Measurements from ENCODE around the gene ATXN1. TPM values are rescaled to one million over a fixed set of nuclear protein-coding genes. Genes with fewer than 3 reads are reported as not detected.

The ATXN1 gene
- total RNA-seq, 1 donor from 2014 or later: 107 TPM

DNA sequence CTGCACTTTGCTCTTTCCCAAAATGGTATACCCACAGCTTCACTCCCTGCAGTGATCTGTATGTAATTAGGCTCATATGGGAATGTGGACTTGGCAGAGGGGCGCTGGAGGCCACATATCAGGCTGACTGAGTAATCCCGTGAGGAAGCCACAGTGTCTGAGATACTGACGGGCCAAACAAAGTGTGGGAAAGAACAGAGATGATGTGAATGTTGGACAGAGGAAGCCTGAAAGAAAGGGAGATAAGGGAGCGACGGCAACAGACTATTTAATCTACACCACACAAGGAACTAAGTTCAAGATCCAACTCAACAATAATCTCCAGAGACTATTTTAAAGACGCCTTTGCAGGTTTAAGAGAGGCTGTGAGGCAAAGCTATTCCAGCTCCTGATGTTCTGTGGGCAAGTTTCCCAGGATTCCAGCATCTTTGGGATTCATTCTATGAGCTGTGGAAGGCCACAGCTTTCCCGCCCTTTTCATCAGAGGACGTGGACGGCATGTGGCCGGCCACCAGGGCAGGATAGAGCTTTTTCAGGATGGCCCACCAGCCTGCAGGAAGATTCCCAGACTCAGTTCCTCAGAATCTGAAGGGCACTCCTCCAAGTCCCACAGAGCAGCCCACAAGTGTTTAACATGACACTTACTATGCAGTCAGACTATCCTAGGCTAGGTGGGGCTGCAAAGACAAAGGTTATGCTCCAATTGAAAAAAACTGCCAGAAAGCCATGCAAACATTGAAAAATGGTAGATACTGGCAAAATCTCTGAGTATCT lies 237.5 kb downstream of the ATXN1 start:
- peaks cover 51% of the 10 kb centered on the region for H3K4me1 Mint-ChIP-seq (ENCODE audit: low read depth)
- intact Hi-C loops (cut with micrococcal nuclease): loop anchor here (1.0 kb wide), 2 partner anchors 10 to 11 kb away; no protein-coding TSS in a partner anchor
- DNase-seq (ENCODE audit: low spot score): no peak
- H3K27me3 Mint-ChIP-seq (ENCODE audit: insufficient read depth): no peaks in the 10 kb centered on the region
- H3K36me3 Mint-ChIP-seq (ENCODE audit: low read depth): peaks cover 42% of the 10 kb centered on the region
- no peak overlapping the region for H3K4me3 Mint-ChIP-seq
- H3K9me3 Mint-ChIP-seq: no peaks in the 10 kb centered on the region
- H3K27ac Mint-ChIP-seq: peak overlapping the region; percentile 75

DNA sequence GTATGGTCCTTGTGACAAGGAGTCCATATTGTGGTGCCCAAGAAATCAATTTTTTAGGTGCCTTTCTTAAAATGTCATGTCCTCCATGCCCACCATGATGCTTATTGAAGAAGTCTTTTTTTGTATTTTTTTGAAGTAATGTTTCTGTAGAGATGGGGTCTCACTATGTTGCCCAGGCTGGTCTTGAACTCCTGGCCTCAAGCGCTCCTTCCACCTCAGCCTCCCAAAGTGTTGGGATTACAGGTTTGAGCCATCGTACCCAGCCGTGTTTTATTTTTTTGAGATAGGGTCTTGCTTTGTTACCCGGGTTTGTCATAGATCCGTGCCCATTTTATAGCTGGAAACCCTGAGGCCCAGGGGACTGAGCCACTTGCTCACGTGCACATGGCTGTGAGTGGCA lies 238.3 kb downstream of the ATXN1 start:
- Mint-ChIP-seq H3K4me1 (ENCODE audit: low read depth) (peaks cover 59% of the 10 kb centered on the region), H3K9me3 (no peaks in the 10 kb centered on the region), H3K36me3 (ENCODE audit: low read depth) (peaks cover 48% of the 10 kb centered on the region), H3K27me3 (ENCODE audit: insufficient read depth) (no peaks in the 10 kb centered on the region), H3K4me3 (no peak overlapping the region), H3K27ac (no peak overlapping the region)
- intact Hi-C loops (cut with micrococcal nuclease): no loop called here
- DNase-seq (ENCODE audit: low spot score): no peak

DNA sequence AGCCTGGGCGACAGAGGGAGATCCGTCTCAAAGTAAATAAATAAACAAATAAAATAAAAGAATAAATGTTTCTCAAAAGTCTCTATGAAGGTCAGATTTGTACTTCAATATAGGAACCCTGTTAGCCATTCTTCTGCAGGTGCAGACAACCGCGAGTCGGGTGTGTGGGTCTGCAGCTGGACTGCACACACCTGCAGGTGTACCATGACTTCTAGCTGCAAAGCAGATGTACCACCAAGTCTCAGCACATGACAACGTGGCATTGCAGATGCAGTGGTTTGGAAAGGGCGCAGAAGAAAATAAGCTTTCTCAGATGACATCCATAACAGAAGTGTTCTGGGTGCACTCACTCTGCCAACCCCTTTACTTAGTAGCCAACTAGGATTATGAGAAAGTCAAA lies 239.7 kb downstream of the ATXN1 start:
- no peak for DNase-seq (ENCODE audit: low spot score)
- Mint-ChIP-seq H3K27me3 (ENCODE audit: insufficient read depth) (no peaks in the 10 kb centered on the region), H3K4me1 (ENCODE audit: low read depth) (peaks cover 68% of the 10 kb centered on the region), H3K4me3 (no peak overlapping the region), H3K36me3 (ENCODE audit: low read depth) (peaks cover 55% of the 10 kb centered on the region), H3K27ac (no peak overlapping the region), H3K9me3 (no peaks in the 10 kb centered on the region)
- intact Hi-C loops (cut with micrococcal nuclease): no loop called here

DNA sequence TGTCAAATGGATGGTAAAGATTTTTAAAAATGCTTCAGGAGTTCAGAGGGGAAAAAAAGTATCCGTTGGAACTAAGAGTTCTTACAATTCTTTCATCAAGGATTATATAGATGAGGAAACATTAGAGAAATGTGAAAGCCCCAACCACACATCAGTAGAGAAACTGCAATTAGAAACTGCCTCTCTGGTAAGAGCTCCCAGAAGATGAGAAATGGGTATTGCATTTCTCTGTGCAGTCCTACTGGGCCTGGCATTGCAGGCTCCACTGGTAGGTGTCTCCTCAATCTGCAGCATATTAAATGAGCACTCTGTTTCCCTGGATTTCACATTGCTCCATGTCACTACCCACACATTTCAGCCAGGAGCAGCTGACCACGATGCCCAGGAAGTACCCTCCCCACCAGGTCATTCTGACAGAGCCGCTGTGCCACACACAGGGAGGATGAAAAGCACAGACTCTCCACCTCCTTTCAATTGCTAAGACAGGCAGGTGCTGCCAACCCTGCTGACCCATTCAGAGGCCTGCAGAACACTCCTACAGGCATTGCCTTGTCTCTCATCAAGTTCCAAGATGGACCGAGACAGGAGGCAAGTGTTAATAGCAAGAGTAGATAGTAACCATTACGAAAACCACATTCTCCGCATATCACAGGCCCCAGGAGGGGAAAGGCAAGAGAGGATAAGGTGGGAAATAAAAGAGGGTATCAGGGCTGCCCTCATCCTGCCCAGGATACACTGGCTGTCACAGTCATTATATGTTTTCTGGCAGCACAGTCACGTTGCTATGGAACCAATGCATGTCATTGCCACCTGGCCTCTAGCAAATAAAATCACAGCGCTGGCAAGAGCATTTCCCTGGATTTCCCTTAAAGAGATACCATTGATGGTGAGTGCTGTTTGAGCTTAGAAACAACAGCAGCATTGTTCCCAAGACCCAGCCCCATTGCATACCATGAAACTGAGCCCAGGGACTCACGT lies 241.7 kb downstream of the ATXN1 start:
- Mint-ChIP-seq H3K27ac (no peak overlapping the region), H3K4me3 (no peak overlapping the region), H3K36me3 (ENCODE audit: low read depth) (peaks cover 54% of the 10 kb centered on the region), H3K4me1 (ENCODE audit: low read depth) (peaks cover 55% of the 10 kb centered on the region), H3K27me3 (ENCODE audit: insufficient read depth) (no peaks in the 10 kb centered on the region), H3K9me3 (no peaks in the 10 kb centered on the region)
- intact Hi-C loops (cut with micrococcal nuclease): loop anchor here (10.0 kb wide), 1 partner anchor 435 kb away; no protein-coding TSS in a partner anchor
- DNase-seq (ENCODE audit: low spot score): no peak

DNA sequence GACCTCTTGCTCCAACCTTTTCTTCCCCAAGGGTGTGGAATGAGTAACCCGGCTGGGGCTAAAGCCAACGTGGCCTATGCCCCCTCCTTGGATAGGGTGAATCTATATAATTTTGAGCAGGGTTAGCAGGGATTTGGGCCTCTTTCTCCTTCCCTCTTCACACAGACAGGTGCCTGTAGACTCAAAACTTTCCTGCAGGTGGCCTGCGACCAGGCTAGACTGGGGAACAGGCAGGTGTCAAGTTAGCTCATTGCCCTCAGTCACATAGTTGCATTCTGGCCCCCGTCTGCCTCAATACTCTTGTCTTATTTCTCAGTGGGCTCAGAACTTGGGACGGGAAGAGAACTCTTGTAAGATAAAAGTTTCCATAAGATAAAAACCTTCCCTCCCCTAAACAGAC lies 243.0 kb downstream of the ATXN1 start:
- Mint-ChIP-seq H3K9me3 (no peaks in the 10 kb centered on the region), H3K27ac (no peak overlapping the region), H3K36me3 (ENCODE audit: low read depth) (peaks cover 55% of the 10 kb centered on the region), H3K4me3 (no peak overlapping the region), H3K4me1 (ENCODE audit: low read depth) (peaks cover 57% of the 10 kb centered on the region), H3K27me3 (ENCODE audit: insufficient read depth) (no peaks in the 10 kb centered on the region)
- intact Hi-C loops (cut with micrococcal nuclease): loop anchor here (10.0 kb wide), 1 partner anchor 437 kb away; no protein-coding TSS in a partner anchor
- DNase-seq (ENCODE audit: low spot score): no peak

DNA sequence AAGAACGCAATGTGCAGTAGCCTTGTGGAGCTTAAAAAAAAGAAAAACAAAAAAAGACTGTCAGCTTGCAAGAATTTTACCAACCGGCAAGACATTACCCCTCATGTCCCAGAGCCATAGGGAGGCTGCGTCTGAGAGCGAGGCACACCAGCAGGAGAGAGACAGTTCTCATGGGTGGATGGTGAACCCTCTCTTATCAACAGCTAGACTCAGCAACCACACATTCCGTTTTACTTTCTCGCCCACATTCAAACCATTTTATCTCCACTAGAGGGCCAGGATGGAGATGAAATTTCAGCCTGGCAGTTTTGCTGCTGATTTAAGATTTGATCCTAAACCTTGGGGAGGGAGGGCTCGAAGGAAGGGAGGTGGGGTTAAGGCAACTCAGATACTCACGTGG lies 247.0 kb downstream of the ATXN1 start:
- peak overlapping the region; percentile 45 for H3K4me3 Mint-ChIP-seq

DNA sequence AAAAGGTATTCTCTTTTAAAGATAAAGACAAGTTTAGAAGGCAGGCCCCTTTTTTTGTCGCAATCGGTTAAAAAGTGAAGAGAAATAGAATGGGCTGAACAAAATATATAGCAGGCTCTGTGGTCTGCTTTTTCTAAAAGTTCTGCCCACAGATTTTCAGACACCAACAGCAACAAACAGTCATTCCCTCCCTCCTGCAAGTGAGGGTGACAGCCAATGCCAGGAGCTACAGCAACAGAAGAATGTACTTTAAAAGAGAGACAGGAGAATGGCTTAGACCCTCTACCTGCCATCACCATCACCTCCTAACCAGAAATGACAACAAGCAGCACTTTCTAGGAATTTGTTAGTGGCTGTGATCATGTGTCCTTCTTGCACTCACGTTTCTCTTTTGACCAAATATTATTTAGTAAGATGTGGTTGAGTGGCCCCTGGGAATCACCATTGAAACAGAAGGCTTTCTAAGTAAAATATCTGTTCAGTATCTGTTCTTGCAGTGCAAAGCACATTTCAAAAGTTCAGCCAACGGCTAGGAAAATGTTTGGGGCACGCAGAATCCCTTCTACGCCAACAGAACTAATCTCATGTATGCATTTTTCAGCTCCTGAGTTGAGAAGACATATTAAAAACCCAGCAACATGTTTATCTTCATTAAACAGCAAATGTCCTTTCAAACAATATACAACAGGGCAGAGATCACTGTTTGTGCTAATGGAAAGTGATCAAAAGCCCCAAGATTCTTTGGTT lies 248.5 kb downstream of the ATXN1 start:
- intact Hi-C loops (cut with micrococcal nuclease): loop anchor here (1.0 to 10.0 kb wide), 11 partner anchors 8 to 442 kb away; no protein-coding TSS in a partner anchor
- H3K27me3 Mint-ChIP-seq (ENCODE audit: insufficient read depth): no peaks in the 10 kb centered on the region
- peak overlapping the region; percentile 91 for H3K27ac Mint-ChIP-seq
- peaks cover 69% of the 10 kb centered on the region for H3K4me1 Mint-ChIP-seq (ENCODE audit: low read depth)
- H3K36me3 Mint-ChIP-seq (ENCODE audit: low read depth): peaks cover 43% of the 10 kb centered on the region
- H3K9me3 Mint-ChIP-seq: no peaks in the 10 kb centered on the region
- no peak for DNase-seq (ENCODE audit: low spot score)
- peak overlapping the region; percentile 21 for H3K4me3 Mint-ChIP-seq

More for the DNA sequence above, 247.0 kb downstream of the ATXN1 start:
- H3K27ac Mint-ChIP-seq: peak overlapping the region; percentile 60
- H3K27me3 Mint-ChIP-seq (ENCODE audit: insufficient read depth): no peaks in the 10 kb centered on the region
- H3K4me1 Mint-ChIP-seq (ENCODE audit: low read depth): peaks cover 78% of the 10 kb centered on the region
- no peaks in the 10 kb centered on the region for H3K9me3 Mint-ChIP-seq
- intact Hi-C loops (cut with micrococcal nuclease): loop anchor here (1.0 to 10.0 kb wide), 6 partner anchors 72 to 441 kb away; no protein-coding TSS in a partner anchor
- H3K36me3 Mint-ChIP-seq (ENCODE audit: low read depth): peaks cover 50% of the 10 kb centered on the region
- peak; percentile 28 for DNase-seq (ENCODE audit: low spot score)

DNA sequence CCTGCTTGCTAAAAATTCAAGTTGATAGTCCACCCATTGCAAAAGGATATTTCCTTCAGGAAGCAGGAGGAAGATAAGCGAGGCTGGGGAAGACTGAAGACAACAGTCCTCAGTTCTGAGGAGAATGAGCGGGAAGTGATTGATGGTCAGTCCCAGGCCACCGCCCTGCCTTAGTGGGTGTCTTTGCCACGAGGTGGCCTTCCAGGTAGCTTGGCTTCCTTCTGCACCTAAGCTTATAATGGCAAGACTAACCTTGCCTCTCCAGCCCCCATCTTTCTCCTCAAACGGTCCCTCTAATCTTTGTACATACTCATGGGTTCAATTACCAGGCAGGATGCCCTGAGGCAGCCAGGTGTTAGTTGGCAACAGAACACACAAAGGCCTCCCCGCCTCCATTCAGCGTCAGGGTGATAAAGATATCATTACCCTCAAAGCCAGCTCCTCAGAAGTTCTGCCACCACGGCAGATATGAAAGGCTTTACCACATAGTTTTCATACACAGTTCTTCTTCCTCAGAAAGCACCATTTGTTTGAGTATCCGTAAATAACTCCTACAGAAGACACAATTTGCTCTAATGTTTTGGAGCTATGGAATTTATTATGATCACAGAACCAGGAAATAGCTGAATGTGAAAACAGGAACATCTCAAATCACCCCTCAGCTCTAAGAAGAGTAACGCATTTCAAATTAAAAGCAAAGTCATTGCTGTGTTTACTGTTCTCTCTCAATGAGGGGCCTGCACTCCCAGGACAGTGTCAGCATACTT lies 249.4 kb downstream of the ATXN1 start:
- peaks cover 38% of the 10 kb centered on the region for H3K36me3 Mint-ChIP-seq (ENCODE audit: low read depth)
- DNase-seq (ENCODE audit: low spot score): no peak
- H3K9me3 Mint-ChIP-seq: no peaks in the 10 kb centered on the region
- peak overlapping the region; percentile 19 for H3K4me3 Mint-ChIP-seq
- H3K4me1 Mint-ChIP-seq (ENCODE audit: low read depth): peaks cover 61% of the 10 kb centered on the region
- intact Hi-C loops (cut with micrococcal nuclease): loop anchor here (1.0 to 10.0 kb wide), 13 partner anchors 8 to 443 kb away; no protein-coding TSS in a partner anchor
- no peaks in the 10 kb centered on the region for H3K27me3 Mint-ChIP-seq (ENCODE audit: insufficient read depth)
- H3K27ac Mint-ChIP-seq: peak overlapping the region; percentile 91

DNA sequence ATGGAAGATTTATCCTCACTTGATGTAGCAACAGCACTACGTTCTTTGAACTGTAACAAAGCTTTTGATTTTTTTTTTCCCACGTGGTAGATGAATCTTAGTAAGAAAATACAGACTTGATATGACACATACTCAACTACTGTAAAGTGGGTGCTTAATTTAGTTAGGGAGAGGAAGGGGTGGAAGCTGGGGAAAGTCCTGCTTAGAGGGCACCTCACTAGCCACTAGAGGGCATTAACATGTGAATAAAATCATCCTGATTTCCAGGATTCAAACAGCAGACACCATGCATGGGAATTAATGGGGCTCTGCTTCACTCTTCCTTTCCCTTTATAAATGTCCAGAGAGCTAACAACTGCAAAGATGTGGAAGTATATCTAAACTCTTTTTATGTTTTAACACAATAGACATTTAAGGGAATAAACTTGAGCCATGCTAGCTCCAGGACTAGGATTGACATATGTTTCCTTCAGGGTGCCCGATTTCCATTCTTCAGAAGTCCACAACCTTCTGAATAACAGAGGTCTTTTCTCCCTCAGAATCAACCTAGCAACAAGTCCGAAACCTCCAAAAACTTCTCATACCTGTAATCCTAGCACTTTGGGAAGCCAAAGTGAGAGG lies 250.1 kb downstream of the ATXN1 start:
- Mint-ChIP-seq H3K4me1 (ENCODE audit: low read depth) (peaks cover 65% of the 10 kb centered on the region), H3K27me3 (ENCODE audit: insufficient read depth) (no peaks in the 10 kb centered on the region), H3K4me3 (no peak overlapping the region), H3K27ac (peak overlapping the region; percentile 70), H3K9me3 (no peaks in the 10 kb centered on the region), H3K36me3 (ENCODE audit: low read depth) (peaks cover 43% of the 10 kb centered on the region)
- DNase-seq (ENCODE audit: low spot score): no peak
- intact Hi-C loops (cut with micrococcal nuclease): loop anchor here (1.0 to 10.0 kb wide), 6 partner anchors 69 to 444 kb away; no protein-coding TSS in a partner anchor

DNA sequence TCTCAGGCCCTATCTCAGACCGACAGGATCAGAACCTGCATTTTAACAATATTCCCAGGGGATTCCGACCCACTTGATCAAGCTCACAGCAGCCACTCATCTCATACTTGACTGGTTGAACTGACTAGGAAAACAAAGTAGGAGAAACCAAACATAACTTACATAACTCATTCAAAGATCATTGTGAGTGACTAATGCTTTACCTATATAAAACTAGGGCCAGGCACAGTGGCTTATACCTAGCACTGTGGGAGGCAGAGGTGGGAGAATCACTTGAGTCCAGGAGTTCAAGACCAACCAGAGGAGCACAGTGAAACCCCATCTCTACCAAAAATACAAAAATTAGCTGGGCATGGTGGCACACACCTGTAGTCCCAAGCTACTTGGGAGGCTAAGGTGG lies 251.0 kb downstream of the ATXN1 start:
- Mint-ChIP-seq H3K36me3 (ENCODE audit: low read depth) (peaks cover 44% of the 10 kb centered on the region), H3K4me1 (ENCODE audit: low read depth) (peaks cover 74% of the 10 kb centered on the region), H3K4me3 (no peak overlapping the region), H3K27ac (peak overlapping the region; percentile 62), H3K9me3 (no peaks in the 10 kb centered on the region), H3K27me3 (ENCODE audit: insufficient read depth) (no peaks in the 10 kb centered on the region)
- intact Hi-C loops (cut with micrococcal nuclease): loop anchor here (5.0 to 10.0 kb wide), 4 partner anchors 68 to 445 kb away; no protein-coding TSS in a partner anchor
- DNase-seq (ENCODE audit: low spot score): no peak

DNA sequence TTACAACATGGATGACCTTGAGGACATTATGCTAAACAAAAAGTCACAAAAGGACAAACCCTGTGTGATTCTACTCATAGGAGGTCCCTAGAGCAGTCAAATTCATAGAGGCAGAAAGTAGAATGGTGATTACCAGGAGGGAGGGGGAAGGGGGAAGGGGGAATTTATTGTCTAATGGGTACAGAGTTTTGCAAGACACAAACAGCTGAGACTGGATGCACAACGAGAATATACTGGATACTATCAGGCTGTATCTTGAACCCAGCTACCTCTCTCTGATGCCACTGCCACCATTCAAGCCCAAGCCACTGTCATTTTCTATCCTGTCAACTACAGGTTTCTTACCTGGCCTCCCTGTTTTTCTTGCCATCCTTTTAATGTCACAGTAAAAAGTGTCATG lies 252.3 kb downstream of the ATXN1 start:
- no peak for DNase-seq (ENCODE audit: low spot score)
- Mint-ChIP-seq H3K4me1 (ENCODE audit: low read depth) (peaks cover 81% of the 10 kb centered on the region), H3K4me3 (no peak overlapping the region), H3K27ac (peak overlapping the region; percentile 61), H3K36me3 (ENCODE audit: low read depth) (peaks cover 40% of the 10 kb centered on the region), H3K27me3 (ENCODE audit: insufficient read depth) (no peaks in the 10 kb centered on the region), H3K9me3 (no peaks in the 10 kb centered on the region)
- intact Hi-C loops (cut with micrococcal nuclease): no loop called here

Measured in activated T-helper 1 cell treated with anti-CD3 and anti-CD28 coated beads, Interleukin-12 subunit alpha, Interleukin-12 subunit beta, Interleukin-2, Interleukin-4 antibody, amounts not matched to agents 30 ng/mL and 10 ng/mL and 1 ng/mL, durations not matched to agents 14 hours and 24 hours and 36 hours (primary cell).